Amniotic epithelial cell (primary cell): ENCODE measurements around the gene COL6A2.
A peak's percentile ranks its signal among the peaks of the same experiment; 100 is the strongest.
"Not testable (repeated sequence)": the region's sequence is repeated elsewhere in the genome, so short reads cannot be mapped to it uniquely, and the experiment has no call there.

Source experiments
- DNase-seq: peaks from one replicate; pipeline ENCODE4 v3.0.0-alpha.2; 2010; ENCODE audit warnings: low read depth

COL6A2 gene

DNA sequence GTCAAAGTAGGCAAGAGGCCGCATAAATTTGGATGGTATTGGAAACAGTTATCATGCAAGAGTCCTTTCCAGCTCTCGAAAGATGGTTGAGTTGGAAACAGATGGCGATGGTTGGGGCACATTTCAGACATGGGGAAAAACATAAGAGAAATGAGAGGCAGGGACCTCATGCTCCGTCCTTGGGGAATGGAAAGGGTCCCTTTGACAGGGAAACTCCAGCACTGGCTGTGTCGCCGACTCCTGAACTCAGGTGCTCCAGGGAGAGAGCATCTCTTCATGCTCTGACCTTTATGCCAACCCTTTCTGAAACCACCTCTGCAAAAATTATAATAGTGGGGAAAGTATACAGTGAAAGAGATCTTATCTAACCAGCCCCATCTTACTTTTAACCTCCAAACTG lies 36.8 kb upstream of the COL6A2 start:
- no peak for DNase-seq

DNA sequence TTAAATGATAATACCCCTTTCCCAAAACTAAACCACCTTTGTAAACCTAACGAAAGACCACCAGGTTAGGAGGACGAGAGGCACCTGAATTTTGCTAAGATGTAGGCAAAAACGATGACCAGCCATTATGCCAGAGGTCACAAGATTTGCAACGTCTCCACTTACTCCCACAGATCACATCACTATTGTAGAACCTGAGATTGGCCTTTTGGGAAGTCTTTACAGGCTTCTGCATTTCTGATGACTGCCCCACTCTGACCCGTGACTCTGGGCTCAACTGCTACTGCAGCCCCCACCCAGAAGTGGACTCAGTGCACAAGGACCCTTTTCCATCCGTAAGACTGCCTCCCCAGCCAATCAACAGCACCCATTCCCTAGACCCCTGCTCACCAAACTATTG lies 36.4 kb upstream of the COL6A2 start:
- no peak for DNase-seq

DNA sequence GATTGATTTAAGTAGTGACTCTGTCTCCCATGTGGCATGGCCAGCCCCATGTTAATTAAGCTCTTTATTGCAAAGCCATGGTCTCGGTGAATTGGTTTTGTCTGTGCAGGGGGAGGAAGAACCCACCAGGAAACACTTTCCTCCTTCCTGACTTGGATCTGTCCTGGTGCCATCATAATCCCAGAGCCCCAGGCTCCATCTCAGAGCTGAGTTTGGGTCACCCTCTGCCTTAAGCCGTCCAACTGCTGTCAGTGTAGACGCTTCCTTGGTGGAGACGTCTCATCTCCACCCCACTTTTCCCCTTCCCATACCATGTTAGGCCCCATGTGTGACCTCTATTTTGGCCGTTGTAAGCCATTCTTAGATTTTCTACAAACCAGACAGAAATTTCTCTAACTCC lies 36.0 kb upstream of the COL6A2 start:
- no peak for DNase-seq

DNA sequence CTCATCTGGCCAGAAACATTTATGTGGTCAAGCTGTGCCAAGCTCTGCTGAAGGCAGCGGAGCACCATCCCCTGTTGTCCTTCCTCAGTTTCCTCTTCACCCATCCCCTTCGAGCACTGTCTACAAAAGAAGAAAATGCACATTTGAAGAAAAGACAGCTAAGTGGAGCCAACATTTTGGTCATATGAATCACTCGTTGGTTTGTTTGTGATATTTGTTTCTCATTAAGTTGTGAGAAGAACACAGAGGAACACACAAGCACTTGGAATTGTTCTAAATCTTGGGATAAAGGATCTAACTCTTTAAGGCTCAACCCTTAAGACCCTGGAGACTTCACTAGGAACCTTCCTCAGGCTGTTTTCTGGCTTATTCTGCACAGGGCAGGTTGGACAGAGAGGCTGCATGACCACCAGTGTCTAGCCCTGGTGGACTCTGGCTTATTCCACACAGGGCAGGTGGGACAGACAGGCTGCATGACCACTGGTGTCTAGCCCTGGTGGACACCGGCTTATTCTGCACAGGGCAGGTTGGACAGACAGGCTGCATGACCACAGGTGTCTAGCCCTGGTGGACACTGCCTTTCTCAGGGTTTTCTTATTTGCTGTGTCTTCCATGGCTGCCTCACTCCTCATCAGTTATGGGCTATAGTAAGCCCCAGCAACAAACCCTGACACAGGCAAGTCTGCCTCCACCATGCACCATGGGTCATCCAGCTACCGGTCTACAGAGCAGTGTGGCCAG lies 35.3 kb upstream of the COL6A2 start:
- DNase-seq, result no peak

DNA sequence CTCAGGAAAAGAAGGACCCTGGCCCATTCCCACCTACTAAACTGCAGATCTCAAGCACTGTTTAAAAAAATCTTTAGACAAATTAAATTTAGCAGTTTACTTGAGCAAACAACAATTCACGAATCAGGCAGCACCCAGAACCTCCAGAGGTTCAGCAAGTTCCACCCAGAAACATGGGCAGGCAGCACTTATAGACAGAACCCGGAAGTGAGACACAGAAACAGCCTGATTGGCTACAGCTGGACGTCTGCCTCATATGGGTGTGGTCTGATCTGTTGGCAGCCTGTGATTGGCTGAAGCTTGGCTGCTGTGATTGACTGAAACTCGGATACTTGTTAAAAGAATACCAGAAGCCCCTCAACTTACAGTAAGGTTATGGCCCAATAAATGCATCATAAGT lies 34.7 kb upstream of the COL6A2 start:
- no peak for DNase-seq

DNA sequence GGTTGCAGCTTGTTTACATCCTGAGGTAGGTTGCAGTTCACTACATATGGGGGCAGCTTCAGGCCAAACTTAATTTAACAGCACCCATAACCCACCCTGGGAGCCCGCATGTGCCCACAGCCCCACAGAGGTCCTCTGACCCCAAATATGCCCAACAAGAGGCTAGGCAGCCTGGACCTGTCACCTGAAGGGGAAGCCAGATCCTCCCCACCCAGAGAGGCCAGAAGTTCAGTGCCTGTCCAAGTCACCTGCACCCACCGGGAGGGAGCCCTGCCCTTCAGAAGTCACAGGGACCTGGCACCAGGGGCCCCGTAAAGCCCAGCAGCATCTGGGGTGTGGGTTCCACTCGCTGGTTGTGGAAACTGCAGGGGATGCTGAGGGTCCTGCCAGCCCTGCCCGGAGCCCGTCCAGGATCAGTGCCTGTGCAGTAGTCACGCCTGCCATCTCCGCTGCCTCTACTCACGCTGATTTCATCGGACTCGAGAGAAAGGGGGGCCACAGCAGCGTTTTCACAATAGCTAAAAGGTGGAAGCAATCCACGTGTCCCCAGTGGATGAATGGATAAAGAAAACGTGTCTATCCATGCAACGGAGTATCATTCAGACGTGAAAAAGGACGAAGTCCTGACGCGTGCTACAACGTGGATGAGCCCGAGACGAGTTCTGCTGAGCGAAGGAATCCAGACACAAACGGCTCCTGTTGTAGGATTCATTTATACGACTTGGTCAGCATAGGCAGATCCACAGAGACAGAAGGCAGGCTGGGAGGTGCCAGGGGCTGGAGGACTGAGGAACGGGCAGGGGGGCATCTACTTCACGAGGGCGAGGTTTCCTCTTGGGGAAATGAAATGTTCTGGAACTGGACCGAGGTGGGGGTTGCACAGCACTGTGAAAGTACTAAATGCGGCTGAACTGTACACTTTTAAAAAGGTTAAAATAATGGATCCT lies 33.9 kb upstream of the COL6A2 start:
- no peak for DNase-seq

DNA sequence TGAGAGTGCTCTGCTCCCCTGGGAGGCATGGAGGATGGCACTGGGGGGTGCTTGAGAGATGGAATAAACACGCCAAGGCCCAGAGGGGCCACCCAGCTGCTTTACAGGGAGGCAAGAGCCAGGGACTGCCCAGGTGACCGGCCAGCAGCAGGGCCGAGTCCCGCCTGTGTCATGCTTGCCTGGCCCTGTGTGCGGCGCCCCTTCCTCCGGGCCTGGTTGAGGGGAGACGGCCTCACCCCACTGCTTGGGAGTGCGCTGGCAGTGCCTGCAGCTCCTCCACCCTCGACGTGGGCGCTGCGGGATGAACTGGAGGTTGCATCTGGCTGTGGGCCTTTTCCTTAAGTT lies 33.1 kb upstream of the COL6A2 start:
- no peak for DNase-seq

DNA sequence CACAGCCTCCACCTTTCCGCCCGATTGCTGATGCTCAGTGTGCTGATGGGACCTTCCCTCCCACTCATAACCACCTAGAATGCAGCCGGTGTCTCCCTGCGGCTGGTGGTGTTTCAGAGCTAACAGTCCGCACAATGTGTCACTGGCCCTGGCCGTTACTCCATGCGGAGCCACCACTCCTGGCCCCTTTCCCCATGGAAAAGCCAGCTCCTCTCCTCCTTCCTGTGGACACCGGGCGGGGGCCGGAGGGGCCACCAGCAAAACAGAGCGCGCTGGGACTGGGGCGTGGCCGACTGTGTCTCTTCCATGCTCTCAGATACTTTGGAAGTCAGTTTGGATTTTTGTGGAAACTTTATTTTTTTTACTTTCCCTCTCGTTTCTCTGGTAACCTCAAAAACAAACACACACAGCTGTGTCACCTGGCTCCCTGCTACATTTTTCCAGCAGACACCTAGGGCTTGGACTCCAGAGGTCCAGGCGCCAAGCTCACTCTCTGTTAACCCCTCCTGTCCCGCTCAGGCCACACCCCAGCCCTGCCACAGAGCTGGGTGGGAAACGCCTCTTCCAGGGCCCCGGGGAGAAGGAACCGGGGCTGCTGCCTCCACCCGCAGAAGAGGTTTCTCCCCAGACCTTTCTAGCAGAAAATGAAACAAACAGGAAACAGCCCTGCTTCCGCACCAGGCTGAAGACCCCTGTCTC lies 32.5 kb upstream of the COL6A2 start:
- peak; percentile 50 for DNase-seq

DNA sequence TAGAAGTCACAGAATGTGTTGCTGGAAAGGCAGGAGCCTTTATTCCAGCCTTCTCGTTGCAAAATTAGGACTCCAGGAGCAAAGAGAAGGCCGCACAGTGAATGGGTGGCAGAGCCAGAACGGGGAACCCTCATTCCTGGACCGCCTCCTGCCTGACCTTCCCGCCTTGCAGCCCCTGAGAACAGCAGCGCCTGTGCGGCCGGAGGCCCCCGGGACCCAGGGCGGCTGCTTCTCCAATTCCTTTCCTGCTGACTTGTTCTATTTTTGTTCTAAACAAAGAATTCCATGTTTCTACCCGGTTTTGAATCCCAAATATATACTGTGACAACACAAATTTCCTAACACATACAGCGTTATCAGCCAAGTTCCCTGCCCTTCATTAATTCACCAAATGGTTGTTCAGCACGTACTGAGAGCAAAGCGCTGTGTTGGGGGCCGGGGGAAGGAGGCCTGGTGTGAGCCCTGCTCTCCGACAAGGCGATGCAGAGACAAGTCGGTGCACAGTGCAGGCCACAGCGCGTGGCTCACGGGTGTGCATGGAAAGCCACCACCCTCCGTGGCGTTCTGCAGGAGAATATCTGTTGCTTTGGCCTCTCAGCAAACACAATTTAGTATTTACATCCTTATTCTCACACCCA lies 31.9 kb upstream of the COL6A2 start:
- no peak for DNase-seq

DNA sequence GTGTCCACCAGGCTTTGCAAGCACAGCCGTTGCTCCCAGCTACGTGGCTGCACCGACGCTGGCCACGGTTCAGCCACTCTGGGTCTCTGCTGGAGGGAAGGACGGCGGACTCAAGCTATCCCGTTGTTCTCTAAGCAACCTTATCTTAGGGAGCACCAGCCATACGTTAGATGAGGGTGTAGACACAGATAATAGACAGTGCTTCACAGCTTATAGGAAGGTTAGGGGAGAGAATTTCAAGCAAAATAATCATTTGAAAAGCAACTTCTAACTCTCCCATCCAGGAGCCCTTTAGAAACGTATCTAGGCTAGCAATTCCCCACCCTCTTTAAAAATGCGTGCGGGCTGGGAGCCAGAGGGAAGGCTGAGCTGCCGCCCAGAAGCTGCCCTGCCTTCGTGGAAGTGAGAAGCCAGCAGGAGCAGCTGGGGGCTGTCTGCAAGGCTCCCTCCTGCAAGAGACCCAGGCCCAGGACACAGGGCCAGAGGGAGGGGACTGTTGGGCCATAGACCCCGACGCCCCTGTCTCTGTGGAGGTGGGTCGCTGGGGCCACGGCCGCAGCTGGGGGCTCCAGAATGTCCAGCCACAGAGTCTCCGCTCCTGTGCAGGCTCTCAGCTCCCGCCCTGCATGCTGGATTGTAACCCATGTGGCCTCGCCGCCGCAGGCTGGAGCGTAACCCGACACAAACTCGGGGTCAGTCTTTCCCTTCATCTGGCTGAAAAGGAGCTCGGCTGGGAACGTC lies 31.2 kb upstream of the COL6A2 start:
- no peak for DNase-seq

DNA sequence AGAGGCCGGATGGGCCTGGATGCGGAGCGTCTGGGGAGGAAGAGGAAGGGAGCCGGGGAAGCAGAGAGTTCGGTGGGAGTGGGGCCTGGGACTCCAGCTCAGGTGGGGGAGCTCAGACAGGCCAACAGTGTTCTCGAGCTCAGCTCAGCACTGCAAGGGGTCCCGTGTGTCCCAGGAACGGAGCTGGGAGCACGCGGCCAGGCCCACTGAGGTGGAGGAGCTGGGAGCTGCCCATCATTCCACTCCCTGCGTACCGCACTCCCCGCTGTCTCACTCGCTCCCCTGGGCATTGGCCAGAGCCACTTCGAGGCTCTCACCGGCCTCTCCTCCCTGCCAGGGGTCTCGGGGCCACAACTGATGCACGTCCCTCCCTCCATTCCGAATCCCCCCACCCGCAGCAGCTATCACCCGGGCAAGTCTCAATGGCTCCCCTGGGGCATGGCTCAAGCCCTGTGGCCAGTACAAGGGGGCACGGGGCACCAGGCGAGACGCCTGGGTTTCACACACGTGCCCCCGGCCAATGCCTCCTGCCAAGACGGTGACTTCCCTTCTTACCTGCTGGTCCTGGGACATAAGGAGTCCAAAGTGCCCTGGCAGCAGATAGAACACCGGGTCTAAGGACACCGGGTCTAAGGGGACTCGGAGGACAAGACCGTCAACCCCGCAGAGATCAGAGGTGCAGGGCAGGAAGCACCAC lies 30.3 kb upstream of the COL6A2 start:
- DNase-seq, result no peak

DNA sequence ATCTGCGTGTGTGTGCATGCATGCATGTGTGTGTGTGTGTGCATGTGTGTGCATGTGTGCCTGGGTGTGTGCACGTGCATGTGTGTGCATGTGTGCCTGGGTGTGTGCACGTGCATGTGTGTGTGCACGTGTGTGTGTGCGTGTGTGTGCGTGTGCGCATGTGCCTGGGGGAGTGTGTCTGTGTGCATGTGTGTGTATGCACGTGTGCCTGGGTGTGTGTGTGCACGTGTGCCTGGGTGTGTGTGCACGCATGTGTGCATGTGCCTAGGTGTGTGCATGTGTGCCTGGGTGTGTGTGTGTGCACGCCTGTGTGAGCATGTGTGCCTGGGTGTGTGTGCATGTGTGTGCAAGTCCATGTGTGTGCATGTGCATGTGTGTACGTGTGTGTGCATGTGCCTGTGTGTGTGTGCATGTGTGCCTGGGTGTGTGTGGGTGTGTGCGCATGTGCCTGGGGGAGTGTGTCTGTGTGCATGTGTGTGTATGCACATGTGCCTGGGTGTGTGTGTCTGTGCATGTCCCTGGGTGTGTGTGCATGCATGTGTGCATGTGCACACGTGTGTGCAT lies 29.3 kb upstream of the COL6A2 start:
- DNase-seq, result no peak

DNA sequence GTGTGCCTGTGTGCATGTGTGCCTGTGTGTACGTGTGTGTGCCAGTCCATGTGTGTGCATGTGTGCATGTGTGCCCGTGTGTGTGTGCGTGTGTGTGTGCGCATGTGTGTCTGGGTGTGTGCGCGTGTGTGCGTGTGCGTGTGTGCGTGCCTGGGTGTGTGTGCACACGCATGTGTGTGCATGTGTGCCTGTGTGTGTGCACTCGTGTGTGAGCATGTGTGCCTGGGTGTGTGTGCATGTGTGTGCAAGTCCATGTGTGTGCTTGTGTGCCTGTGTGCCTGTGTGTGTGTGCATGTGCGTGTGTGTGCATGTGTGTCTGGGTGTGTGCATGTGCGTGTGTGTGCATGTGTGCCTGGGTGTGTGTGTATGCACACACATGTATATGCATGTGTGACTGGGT lies 28.7 kb upstream of the COL6A2 start:
- no peak for DNase-seq

DNA sequence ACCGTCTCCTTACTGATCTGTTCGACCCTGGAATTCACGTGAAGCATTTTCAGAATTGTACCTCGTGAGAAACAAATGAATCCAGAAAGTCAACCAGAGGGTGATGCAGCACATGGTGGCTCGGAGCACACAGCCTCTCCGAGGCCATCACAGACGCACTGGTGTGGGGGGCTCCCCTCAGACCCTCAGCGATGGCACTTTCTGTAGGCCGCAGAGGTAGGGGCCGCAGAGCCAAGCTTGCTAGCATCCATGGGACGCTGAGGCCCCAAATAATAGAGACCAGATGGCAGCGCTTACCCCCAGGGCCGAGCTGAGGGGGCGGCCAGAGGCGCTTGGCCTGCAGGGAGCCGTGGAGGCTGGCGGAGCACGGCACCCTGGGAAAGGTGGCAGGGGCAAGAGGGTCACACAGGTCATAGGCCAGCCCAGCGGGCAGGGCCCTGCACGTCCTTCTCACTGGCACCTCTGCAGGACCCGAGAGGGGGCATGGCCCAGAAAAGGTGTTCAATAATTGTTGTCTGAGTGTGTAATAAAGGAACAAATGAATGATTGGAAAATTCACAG lies 28.1 kb upstream of the COL6A2 start:
- no peak for DNase-seq

DNA sequence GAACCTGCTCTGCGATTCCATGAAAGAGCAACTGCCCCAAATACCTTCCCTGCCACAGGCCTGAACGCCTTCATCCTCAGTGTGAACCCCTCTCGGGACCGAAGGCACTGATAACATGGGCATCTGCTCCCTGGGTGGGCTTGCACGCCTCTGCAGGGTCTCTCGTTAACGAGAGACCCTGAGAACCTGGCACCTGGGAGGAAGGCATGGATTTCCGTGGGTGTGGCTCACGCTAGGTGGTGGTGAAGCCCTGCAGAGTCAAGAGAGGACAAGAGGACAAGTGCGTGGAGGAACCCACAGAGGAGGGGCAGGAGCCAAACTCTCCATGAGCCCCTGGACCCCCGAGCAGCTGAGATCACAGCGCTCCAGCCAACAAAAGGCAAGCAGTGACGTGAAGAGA lies 26.8 kb upstream of the COL6A2 start:
- DNase-seq, result no peak

DNA sequence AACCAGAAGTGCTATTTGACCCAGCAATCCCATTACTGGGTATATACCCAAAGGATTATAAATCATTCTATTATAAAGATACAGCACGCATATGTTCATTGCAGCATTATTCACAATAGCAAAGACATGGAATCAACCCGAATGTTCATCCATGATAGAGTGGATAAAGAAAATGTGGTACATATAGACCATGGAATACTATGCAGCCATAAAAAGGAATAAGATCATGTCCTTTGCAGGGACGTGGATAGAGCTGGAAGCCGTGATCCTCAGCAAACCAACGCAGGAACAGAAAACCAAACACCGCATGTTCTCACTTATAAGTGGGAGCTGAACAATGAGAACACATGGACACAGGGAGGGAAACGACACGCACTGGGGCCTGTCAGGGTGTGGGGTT lies 21.2 kb upstream of the COL6A2 start:
- DNase-seq, result not testable (repeated sequence)

DNA sequence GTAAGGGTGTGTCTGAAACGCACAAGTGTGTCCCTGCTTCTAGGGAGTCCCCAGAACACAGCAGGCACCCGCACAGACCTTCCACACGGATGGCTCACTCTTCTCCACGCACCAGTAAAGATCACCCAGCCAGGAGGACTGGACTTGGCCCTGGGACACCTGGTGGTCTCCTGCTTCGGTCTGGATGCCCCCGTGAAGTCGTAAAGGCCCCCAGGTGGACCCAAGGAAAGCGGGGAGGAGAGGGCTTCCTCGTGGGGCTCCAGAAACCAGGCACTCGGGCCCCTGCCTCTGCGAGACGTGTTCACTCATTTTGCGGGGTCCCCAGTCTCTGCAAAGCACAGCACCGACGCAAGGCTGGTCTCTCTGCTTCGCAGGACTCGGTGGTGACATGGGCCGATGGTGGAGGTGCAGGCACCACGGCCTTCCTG lies 20.2 kb upstream of the COL6A2 start:
- DNase-seq, result no peak

DNA sequence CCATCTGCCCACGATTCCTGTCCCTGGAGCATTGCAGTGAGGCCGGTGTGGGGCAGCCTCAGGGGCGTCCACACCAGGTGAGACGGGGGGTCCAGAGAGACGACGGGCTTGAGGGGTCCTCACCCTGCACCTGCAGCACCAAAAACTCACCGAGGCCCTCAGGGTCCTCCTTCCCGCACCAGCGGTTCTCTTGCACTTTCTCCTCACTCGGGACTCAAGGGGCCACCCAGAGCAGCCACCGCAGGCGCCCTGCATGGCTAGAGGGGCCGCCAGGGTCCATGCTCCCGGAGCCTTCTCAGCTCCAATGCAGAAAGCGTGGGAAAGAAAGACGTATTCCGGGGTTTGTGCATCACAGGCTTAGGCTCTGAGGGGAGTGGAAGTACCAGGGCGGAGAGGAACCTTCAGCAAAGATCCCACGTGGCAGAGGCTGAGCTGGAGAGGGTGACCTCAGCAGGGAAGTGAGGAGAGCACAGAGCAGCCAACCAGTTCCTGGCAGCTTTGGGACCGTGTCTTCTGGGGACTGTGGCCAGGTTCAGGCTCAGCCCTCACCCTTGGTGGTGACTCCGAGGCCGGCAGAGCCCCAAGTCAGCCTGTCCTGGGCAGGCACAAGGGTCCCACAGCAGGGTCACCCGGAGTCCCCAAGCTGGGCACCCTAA lies 19.5 kb upstream of the COL6A2 start:
- DNase-seq, result no peak

DNA sequence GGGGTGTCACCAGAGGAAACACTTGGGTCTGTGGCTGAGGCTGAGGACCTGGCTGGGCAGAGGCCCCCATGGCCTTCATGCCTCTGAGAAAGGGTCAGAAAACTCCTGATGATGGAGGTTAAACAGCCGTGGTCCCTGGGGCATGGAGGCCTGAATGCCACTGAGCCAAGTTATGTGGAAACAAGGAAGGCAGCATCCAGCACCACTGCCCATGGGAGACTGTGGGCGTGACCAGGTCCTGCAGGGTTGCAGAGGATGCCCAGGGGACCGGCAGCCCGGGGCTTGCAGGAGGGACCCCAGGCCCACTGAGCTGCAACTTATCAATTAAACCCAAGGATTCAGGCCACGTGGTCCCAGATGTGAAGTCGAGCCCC lies 18.9 kb upstream of the COL6A2 start:
- no peak for DNase-seq
